IPS-18a (cell line): ENCODE results near the gene SIRT1.
"Not testable (repeated sequence)": the region's sequence is repeated elsewhere in the genome, so short reads cannot be mapped to it uniquely, and the experiment has no call there.

Experiments used
- H3K27ac ChIP-seq: one replicate; pipeline ENCODE4 v1.5.1; 2013; ENCODE audit warnings: low read length
- H3K27me3 ChIP-seq: one replicate; pipeline ENCODE4 v1.6.1; 2013; ENCODE audit warnings: mild to moderate bottlenecking, low read length; ENCODE audit not compliant: control insufficient read depth, insufficient read depth
- H3K36me3 ChIP-seq: one replicate; pipeline ENCODE4 v1.6.1; 2013; ENCODE audit warnings: low read depth, low read length; ENCODE audit not compliant: control insufficient read depth
- H3K4me1 ChIP-seq: one replicate; pipeline ENCODE4 v1.6.1; 2013; ENCODE audit warnings: low read depth, low read length; ENCODE audit not compliant: control insufficient read depth
- H3K4me3 ChIP-seq: one replicate; pipeline ENCODE4 v1.5.1; 2013; ENCODE audit warnings: low read length
- H3K9ac ChIP-seq: one replicate; pipeline ENCODE4 v1.6.1; 2013; ENCODE audit warnings: mild to moderate bottlenecking, low read length, moderate library complexity
- H3K9me3 ChIP-seq: one replicate; pipeline ENCODE4 v1.6.1; 2013; ENCODE audit warnings: low read depth, low read length; ENCODE audit not compliant: control insufficient read depth

The SIRT1 gene

DNA sequence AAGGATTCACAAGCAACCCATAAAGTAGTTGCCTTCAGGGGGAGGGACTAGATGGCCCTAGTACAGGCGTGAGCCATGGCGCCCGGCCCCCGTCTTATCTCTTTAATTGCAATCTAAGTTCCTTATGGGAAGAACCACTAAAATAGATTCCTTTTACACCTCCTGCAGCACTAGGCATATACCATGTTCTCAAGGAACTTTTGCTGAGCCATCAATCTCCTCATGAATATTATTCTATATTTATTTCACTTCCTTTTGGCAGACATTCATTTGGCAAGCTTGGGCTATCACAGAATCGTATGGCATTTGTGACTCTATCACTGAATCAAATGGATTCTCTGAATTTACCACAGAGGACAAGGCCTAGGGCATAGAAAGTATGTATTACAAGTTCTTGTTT, 31.7 kb upstream of the SIRT1 start:
- H3K4me3 ChIP-seq, result no peak overlapping the region
- H3K27ac ChIP-seq, result no peak overlapping the region
- no peaks in the 10 kb centered on the region for H3K9me3 ChIP-seq
- no peaks in the 10 kb centered on the region for H3K4me1 ChIP-seq
- H3K36me3 ChIP-seq, result no peaks in the 10 kb centered on the region
- no peak overlapping the region for H3K9ac ChIP-seq
- H3K27me3 ChIP-seq, result no peaks in the 10 kb centered on the region

DNA sequence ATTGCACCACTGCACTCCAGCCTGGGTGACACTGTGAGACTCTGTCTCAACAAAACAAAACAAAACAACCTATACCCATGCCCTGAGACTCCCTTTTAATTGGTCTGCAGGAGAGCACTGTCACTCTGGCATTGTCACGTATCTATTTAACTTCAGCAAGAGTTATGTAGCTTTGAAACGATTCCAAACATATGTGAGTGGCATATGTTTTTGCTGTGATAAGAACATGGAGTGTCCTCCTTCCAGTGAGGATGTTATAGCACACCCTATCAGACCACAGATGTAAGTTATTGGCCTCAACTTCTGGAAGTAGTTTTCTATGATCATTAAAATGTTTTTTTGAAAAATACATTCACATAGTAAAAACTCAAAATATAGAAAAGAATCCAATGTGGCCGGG, 30.9 kb upstream of the SIRT1 start:
- Histone ChIP-seq H3K4me1 (no peaks in the 10 kb centered on the region), H3K36me3 (no peaks in the 10 kb centered on the region), H3K9ac (no peak overlapping the region), H3K27me3 (no peaks in the 10 kb centered on the region), H3K4me3 (no peak overlapping the region), H3K27ac (no peak overlapping the region), H3K9me3 (no peaks in the 10 kb centered on the region)

- Histone ChIP-seq H3K9me3 (no peaks in the 10 kb centered on the region), H3K4me3 (no peak overlapping the region), H3K9ac (no peak overlapping the region), H3K27me3 (no peaks in the 10 kb centered on the region), H3K36me3 (no peaks in the 10 kb centered on the region), H3K4me1 (peaks cover 21% of the 10 kb centered on the region), H3K27ac (no peak overlapping the region)
Observed at GRCh38 chr10:67858971-67859370, 25.5 kb upstream of the SIRT1 start.

GRCh38 chr10:67861750-67862432, 22.6 kb upstream of the SIRT1 start:
- peak overlapping the region; percentile 86 for H3K27ac ChIP-seq
- no peaks in the 10 kb centered on the region for H3K9me3 ChIP-seq
- peak overlapping the region; percentile 46 for H3K9ac ChIP-seq
- peaks cover 21% of the 10 kb centered on the region for H3K4me1 ChIP-seq
- no peaks in the 10 kb centered on the region for H3K36me3 ChIP-seq
- H3K27me3 ChIP-seq, result no peaks in the 10 kb centered on the region
- H3K4me3 ChIP-seq, result peak overlapping the region; percentile 57

DNA sequence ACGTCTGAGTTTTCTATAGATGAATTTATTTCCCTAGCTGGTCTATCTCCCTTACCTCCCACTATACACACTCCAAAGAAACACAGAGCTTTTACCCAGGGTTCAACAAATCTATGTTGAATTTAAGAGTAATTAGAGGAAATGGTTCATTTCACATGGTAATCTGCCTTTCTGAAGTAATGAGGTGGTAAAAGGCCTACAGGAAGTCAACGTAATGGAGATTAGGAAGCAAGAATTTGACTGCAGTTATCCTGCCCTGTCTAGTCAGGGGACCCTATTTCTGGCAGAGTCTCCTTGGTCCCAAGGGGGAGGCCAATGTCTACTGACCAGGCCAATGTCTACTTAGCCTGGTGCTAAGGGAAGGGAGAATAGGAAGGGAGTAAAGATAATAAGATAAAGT, 21.4 kb upstream of the SIRT1 start:
- H3K27ac ChIP-seq, result peak overlapping the region; percentile 78
- H3K9ac ChIP-seq, result peak overlapping the region; percentile 62
- no peaks in the 10 kb centered on the region for H3K36me3 ChIP-seq
- peaks cover 21% of the 10 kb centered on the region for H3K4me1 ChIP-seq
- no peaks in the 10 kb centered on the region for H3K27me3 ChIP-seq
- H3K4me3 ChIP-seq, result no peak overlapping the region
- H3K9me3 ChIP-seq, result no peaks in the 10 kb centered on the region

DNA sequence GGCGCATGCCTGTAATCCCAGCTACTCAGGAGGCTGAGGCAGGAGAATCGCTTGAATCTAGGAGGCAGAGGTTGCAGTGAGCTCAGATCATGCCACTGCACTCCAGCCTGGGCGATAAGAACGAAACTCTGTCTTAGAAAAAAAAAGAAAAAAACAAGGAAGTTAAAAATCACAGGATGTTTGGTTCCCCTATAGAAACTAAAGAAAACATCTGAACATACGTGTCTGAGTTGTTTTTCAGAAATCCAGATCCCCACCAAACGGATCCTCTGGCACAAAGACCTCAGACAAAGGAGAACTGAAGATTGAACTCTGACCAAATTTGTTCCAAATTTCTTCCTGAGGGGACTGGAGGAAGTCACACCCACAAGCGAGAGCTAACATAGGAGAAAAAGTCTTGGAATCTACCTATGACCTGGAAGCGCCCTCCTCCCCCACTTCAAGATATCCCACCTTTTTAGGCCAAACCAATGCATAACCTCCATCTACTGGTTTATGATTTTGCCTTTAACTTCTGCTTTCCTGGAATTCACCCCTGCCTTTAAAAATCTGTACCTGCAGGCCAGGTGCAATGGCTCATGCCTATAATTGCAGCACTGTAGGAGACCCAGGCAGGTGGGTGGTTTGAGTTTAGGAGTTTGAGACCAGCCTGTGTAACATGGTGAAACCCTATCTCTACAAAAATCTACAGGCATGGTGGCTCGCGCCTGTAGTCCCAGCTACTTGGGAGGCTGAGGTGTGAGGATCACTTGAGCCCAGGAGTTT, 19.7 kb upstream of the SIRT1 start:
- no peak overlapping the region for H3K27ac ChIP-seq
- no peak overlapping the region for H3K4me3 ChIP-seq
- H3K9me3 ChIP-seq, result no peaks in the 10 kb centered on the region
- no peak overlapping the region for H3K9ac ChIP-seq
- H3K27me3 ChIP-seq, result no peaks in the 10 kb centered on the region
- H3K4me1 ChIP-seq, result peaks cover 21% of the 10 kb centered on the region
- no peaks in the 10 kb centered on the region for H3K36me3 ChIP-seq

DNA sequence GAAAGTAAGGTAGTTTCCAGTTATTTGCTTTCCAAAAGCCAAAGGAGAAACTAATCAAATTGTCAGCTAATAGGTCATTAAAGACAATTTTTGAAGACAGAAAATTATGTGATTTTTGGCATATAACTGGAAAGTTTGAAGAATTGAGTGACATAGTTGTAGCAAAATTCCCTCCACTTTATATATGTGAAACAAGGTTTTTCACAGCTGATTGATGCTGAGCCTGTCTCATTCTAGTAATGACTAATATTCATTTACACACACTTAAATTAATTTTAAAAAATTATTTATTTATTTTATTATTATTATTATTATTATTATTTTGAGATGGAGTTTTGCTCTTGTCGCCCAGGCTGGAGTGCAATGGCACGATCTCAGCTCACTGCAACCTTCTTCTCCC, 16.3 kb upstream of the SIRT1 start:
- Histone ChIP-seq H3K27ac (no peak overlapping the region), H3K4me3 (no peak overlapping the region), H3K36me3 (no peaks in the 10 kb centered on the region), H3K9ac (no peak overlapping the region), H3K4me1 (peaks cover 3% of the 10 kb centered on the region), H3K9me3 (no peaks in the 10 kb centered on the region), H3K27me3 (no peaks in the 10 kb centered on the region)

DNA sequence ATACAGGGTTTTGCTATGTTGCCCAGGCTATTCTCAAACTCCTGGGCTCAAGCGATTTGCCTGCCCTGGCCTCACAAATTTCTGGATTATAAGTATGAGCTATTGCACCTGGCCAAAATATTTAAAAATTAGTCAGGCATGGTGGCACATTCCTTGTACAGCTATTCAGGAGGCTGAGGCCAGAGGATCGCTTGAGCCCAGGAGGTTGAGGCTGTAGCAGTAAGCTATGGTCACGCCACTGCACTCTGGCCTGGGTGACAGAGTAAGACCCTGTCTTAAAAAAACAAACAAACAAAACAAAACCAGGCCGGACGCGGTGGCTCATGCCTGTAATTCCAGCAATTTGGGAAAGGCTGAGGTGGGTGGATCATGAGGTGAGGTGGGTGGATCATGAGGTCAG, 14.5 kb upstream of the SIRT1 start:
- Histone ChIP-seq H3K9ac (no peak overlapping the region), H3K36me3 (no peaks in the 10 kb centered on the region), H3K9me3 (no peaks in the 10 kb centered on the region), H3K4me3 (no peak overlapping the region), H3K4me1 (no peaks in the 10 kb centered on the region), H3K27ac (no peak overlapping the region), H3K27me3 (no peaks in the 10 kb centered on the region)

DNA sequence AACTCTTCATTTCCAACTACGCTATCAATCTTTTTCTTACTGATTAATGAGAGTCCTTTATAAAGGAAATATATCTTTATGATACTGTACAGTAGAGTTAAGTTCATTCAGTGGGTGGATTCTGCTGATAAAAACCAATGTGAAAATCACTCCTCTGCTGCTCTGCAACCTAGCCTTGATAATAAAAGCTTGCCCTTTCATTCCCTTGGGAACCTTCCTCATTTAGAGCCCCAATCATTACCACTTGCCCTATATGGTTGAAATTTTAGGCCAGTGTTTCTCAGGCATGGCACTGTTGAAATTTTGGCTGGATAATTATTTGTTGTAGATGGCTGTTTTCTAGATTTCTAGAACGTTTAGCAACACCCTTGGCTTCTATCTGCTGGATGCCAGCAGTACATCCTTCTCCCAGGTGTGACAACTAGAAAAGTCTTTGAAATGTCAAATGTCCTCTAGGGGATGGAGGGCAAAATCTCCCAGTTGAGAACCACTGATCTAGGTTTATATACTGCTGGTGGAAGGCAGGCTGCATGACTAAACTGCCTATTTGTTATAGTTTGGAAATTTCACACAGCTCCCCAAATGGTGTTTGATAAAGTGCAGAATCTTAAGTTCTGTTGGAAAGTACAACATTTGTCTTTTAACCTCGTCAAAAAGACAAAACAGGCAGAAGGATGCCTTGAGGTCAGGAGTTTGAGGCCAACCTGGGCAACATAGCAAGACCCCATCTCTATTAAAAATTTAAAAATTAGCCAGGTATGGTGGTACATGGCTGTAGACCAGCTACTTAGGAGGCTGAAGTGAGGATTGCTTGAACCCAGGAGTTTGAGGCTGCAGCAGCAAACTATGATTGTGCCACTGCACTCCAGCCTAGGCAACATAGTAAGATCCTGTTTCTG, 8.9 kb upstream of the SIRT1 start:
- Histone ChIP-seq H3K9me3 (no peaks in the 10 kb centered on the region), H3K27ac (no peak overlapping the region), H3K36me3 (no peaks in the 10 kb centered on the region), H3K27me3 (no peaks in the 10 kb centered on the region), H3K4me3 (no peak overlapping the region), H3K9ac (no peak overlapping the region), H3K4me1 (peaks cover 3% of the 10 kb centered on the region)

GRCh38 chr10:67877421-67877820, 7.0 kb upstream of the SIRT1 start:
- not testable (repeated sequence) for H3K4me1 ChIP-seq, H3K4me3 ChIP-seq, H3K9me3 ChIP-seq, H3K27ac ChIP-seq, H3K36me3 ChIP-seq, H3K9ac ChIP-seq, H3K27me3 ChIP-seq

GRCh38 chr10:67878133-67878532, 6.3 kb upstream of the SIRT1 start:
- H3K4me3 ChIP-seq, result no peak overlapping the region
- H3K27ac ChIP-seq, result no peak overlapping the region
- peaks cover 3% of the 10 kb centered on the region for H3K4me1 ChIP-seq
- no peaks in the 10 kb centered on the region for H3K9me3 ChIP-seq
- no peaks in the 10 kb centered on the region for H3K36me3 ChIP-seq
- no peak overlapping the region for H3K9ac ChIP-seq
- H3K27me3 ChIP-seq, result no peaks in the 10 kb centered on the region
